GM18867 (cell line): ENCODE measurements around the gene JUP.
"Not testable (repeated sequence)": the region's sequence is repeated elsewhere in the genome, so short reads cannot be mapped to it uniquely, and the experiment has no call there.

Experiments
- ATAC-seq: cut with Tn5 transposase; IDR thresholded peaks from one replicate; pipeline ENCODE4 v1.9.1; 2021; ENCODE audit warnings: mild to moderate bottlenecking, moderate library complexity; ENCODE audit not compliant: unreplicated experiment

JUP gene

DNA sequence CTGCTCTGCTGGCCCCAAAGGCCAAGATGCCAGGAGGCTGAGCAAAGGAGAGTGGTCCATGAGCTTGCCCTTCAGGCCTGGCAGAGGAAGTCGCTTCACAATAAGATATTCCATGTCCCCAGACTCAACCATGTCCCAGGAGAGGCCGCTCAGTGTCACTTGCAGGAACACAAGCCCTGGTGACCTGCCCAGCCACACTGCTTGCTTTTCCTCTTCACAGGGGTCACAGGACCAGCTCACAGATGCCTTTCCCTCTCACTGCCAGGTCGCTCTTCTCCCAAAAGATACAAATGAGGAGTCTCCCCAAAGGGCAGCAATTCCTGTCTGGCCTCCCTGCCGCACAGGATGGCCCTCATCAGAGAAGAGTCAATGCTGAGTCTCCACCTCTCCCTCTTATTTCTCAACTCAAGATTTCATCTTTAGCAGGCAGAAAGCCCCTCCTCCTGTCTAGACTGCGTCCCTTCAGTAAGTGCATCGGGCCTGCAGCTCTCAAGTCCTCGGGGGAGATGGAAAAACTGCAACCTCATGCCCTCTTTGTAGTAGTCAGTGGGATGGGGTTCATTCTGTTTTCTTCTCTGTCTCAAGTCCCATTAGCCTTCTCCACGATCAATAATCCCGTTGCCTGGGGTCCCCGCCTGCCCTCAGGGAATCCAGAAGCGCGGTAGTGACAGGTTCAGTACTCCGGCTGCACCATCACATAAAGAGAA lies 5.0 kb downstream of the JUP start:
- ATAC-seq: no peak

DNA sequence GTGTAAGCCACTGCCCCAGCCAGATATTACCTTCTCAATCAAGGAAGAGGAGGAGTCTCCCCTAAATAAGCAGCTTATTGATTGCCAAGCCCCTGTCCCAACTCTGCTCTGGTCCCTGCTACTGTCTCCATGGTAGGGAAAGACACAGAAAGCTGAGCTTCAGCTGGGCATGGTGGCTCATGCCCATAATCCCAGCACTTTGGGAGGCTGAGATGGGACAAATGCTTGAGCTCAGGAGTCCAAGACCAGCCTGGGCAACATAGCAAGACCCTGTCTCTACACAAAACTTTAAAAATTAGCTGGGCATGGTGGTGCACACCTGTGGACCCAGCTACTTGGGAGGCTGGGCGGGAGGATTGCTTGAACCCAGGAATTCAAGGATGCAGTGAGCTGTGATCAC lies 6.6 kb downstream of the JUP start:
- ATAC-seq: no peak

DNA sequence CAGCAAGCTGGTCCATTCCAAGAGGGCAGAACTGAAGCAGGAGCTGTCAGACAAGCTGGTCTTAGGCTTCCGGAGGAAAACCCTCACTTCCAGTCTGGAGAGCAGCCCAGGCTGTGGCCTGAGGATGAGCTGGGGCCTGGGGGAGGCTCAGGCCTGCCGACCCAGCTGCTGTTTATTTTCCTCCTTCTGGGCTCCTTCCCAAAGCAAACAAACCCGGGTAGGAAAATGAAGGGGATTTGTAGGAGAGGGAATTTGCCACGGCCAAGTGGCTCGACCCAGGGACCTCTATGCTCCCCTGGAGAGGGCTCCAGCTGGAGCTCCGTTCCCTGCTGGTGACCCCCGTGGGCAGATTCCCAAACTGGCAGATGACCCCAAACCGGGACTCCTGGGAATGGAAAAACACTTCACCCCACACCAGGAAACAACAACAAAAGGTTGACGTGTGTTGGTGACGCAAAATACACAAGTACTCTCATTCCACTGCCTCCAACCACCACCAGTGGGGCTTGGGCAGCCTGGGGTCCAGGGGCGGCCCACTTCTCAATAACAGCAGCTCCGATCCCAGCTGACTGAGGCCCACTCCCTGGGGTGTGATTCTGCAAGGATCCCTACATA lies 8.8 kb downstream of the JUP start:
- ATAC-seq: no peak

DNA sequence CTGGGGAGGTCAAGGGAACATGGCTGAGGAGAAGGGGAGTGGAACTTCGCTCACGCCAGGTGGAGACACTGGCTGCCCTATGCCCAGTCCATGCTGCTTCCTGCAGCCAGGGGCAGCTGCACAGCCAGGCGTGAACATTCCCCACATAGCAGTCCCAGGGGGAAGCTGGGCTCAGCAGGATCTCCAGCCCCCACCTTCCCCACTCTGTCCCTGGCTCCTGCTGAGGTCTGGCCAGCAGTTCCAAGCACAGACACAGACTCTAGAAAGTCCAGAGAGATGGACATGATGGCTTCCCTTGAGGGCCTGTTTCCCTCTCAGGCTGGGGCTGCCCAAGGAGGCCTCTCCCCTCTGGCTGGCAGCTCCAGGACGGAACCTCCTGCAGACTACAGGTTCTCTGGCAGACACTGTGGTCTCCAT lies 9.3 kb downstream of the JUP start:
- ATAC-seq: no peak

DNA sequence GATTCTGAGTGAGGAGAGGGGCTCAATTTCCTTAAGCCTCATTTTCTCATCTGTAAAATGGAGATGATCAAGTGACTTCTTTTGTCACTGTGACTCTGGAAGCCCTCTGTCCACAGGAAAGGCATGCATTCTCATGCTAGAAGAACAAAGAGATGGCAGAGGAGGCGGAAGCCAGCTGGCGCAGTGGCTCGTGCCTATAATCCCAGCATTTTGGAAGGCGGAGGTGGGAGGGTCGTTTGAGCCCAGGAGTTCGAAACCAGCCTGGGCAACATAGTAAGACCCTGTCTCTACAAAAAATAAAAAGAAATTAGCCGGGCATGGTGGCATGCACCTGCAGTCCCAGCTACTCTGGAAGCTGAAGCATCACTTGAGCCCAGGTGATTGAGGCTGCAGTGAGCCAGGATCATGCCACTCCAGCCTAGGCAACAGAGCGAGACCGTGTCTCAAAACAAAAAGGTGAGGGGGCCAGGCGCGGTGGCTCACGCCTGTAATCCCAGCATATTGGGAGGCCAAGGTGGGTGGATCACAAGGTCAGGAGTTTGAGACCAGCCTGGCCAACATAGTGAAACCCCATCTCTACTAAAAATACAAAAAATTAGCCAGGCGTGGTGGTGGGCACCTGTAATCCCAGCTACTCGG lies 10.1 kb downstream of the JUP start:
- not testable (repeated sequence) for ATAC-seq

DNA sequence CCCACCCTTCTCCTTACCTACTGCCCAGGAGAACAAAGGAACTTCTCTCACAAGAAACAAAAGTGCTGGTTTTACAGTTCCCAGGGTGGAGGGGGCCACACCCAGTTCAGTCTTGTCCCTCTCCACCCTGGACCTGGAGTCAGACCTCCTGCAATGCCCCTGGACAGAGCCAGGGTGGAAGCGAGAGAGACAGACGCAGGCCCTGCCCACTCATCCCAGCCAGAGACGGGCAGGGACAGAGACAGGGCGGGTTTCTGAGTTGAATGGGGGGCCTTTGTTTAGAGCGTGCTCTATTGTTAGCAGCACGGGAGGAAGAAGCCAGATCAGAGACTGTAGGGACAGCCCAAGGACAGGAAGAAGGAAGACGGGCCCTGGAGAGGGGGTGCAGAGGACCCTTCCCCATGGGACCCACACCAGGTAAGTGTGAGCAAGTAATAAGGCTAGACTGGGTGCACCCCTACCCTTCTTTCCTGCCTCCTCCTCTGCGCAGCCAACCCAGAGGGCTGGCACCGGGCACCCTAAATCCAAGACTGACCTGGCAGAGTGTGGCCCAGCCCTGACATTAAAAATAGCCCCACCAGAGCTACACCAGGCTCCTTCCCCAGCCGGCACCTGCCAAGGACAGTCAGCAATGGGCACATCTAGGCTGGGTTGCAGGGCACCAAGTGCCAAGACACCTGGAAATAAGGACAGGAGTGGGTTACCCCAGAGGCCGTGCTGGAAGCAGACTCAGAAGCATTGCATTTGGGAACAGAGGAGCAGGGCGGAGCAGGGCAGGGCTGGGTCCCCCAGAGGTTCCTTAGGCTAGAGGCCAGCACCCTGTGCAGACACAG lies 10.9 kb downstream of the JUP start:
- ATAC-seq: no peak

DNA sequence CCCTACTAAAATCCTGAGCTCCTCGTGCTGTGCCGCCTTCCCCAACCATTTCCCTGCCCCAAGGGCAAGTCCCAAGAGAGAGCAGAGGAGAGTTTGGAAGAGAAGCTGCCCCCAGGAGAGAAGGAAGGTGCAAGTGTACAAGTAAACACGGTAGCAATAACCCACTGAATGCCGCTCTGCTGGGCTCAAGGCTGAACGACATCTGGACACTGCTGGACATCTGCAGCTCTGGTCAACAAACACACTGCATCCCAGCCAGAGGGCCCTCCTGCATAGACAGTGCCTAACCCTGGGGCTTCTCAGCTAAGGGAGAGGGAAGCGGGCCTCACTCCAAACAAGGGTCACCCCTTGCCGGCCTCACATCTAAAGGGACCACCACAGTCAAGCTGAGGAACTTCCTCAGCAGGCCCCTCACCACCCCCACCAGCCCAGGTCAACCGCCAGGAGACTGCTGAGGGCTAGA lies 12.7 kb downstream of the JUP start:
- no peak for ATAC-seq

DNA sequence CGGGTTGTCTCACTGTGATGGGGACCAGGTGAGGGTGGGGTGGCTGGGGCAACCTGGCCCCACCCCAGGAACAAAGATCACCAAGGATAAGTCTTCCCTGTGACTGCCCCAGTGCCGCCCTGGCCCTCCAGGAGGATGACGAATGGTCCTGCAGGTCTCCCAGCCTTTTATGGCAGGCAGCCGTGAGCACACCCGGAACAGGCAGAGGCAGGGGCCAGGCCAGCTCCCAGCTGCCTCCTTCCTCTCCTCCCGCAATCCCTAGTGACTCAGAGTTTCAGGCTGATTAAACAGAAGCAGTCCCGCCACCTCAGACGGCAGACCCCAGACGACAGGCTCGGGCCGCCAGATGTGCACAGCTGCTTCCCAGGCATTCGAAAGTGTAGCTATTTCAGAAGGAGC lies 13.3 kb downstream of the JUP start:
- ATAC-seq: no peak

DNA sequence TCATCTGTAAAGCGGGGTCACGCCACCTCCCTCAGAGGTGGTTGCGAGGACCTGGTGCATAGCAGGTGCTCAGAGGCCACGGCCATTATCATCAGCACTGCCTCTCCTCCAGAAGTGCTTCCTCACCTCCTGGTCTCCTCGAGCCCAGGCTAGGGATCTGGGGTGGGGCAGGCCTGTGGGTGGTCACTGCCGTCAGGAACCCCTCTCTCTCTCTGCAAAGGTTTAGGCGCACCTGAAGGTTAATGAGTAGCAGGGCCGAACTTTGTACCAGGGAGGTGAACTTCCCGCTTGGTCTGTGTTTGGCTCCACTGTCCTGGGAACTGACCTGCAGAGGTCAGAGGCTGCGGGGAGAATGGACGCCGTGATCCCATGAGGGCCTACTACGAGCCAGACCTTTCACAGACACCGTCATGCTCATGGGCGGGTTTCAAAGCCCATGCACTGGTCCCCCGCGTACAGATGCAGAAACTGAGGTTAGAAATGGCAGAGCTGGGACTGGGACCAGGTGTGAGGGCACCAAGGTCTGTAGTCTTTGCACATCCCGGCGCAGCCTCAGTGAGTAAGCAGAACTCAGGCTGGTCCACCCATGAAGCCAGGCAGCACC lies 13.8 kb downstream of the JUP start:
- no peak for ATAC-seq

DNA sequence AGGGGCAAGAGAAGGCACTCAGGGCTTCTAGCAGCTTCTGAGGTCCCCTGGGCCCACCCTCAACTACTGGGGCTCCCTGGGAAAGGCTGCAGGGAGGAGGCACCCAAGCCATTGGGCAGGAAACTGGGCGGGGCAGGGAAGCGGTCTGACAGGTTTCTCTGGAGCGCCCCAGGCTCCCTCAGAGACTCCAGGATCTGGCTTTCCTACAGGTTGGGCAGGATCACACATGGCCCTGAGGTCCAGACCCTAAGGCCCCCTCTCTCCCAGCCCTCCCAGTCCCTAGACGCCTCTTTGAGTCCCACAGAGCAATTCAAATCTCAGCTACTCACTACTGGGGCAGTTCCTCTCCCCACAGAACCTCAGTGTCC lies 14.3 kb downstream of the JUP start:
- ATAC-seq: no peak

DNA sequence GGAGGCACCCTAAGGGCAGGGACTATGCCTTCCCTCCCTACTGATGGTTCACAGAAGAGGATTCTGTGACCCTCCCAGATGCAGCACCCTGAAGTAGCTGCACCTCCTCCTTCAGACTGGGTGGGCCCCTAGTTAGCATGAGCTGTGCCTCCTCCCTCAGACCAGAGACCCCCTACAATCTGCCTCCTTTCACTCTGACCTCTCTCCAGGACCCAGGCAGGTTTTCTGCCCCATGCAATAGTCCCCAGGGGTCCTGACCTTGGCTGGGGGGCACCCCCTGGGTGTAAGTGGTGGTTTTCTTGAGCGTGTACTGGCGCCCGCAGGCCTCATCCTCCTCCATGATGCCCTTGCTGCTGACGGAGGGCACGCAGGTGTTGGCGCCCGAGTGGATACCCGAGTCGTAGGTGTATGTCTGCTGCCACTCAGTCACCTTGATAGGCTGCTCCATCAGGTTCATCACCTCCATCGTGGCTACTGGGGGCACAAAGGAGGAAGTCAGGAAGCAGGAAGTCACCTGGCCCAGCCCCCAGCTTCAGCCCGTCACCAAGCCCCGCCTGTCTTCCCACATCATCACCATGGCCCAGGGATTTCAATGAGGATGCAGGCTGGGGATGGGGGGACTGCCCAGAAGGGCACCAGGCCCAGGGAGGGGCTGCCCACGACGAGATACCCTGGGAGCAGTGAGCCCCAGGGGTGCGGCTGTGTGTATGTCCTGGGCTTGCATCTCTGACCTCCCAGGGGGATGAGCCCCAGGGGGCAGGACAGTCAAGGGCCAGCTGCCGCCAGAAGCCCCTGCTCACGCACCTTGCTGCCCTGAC lies 14.9 kb downstream of the JUP start:
- ATAC-seq: no peak

DNA sequence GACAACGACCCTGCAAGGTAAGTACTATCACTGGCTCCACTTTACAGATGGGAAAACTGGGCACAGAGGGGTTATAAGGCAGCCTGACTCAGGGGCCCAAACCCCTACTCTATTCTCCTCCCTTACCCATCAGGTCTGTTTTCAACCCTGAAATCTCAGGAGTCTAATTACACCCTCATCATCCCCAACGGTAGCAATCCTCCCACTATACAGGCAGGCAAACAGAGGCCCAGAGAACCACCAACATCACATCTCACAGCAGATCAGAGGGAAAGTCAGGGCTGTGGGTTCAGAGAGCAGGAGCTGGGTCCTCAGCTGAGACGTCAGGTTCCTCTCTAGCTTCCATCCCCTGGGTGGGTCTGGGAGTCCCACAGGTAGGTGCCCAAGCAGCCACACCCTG lies 16.5 kb downstream of the JUP start:
- ATAC-seq: no peak

DNA sequence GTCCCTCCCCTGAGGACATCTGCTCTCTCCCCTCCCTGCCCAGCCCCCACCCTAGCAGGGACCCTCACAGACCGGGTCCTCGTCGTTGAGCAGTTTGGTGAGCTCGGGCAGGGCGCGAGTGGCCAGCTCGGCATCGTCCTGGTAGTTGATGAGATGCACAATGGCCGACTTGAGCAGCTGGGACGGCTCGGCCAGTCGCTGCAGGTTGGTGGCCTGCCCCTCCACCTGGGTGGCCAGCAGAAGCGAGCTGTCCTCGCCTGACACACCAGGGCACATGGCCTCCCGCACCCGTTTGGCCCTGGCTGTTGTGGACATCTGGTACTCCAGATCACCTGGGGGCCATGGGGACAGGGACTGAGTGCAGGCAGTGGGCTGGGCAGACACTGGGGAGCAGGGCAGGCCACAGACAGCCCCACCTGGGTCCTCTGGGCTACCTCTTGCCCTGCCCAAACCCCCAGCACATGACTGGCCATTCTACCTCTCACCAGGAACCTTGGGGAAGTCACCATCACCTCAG lies 17.1 kb downstream of the JUP start:
- no peak for ATAC-seq

DNA sequence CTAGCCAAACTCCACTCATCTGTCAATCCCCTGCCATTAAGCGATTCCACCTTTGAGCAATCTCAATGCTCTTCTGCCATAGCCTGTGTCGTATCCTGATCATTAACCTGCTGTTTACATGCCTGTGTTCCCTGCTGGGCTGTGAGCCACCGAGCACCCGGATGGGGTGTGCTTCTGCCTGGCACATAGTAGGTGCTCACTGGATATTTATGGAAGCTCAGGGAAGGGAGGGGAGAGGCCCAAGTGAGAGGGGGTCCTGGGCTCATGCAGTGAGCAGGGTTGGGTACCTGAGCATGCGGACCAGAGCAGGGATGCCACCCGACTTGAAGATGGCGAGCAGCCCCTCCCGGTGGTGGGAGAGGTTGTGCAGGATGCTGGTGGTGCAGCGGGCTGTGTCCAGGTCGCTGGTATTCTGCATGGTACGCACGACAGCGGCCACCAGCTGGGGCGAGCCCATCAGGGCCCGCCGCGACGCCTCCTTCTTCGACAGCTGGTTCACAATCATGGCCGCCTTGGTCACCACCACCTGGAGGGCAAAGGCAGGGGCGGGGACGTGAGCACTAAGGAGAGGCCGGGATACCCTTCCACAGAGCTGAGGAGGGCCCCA lies 17.7 kb downstream of the JUP start:
- no peak for ATAC-seq

DNA sequence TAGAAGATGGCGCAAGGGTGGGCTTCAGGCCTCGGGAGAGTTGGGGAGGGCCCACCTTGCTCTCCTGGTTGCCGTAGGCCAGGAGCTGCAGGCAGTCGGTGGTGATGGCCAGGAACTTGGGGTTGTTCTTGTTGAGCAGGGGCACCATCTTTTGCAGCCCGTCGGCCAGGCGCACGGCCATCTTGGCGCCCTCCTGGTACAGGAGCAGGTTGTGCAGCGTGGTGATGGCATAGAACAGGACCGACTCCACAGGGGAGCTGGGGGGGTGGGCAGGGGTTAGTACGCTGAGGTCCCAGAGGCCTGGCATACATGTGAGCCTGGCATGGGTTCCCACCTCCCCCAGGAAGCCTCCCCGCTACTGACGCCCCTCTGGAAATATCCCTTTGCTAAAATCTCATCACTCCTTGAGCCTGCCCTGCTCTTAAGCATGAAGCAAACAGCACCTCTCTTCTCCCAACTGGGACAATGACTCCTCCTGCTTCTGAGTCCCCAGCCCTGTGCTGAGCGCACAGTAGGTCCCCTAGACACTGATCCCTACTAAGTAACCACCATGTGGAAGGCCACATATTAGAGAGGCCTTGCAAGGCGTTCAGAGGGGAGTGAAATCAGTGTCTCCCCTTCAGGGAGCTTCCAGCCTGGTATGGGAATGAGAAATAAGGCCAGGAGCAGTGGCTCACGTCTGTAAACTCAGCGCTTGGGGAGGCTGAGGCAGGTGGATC lies 19.0 kb downstream of the JUP start:
- ATAC-seq: no peak

DNA sequence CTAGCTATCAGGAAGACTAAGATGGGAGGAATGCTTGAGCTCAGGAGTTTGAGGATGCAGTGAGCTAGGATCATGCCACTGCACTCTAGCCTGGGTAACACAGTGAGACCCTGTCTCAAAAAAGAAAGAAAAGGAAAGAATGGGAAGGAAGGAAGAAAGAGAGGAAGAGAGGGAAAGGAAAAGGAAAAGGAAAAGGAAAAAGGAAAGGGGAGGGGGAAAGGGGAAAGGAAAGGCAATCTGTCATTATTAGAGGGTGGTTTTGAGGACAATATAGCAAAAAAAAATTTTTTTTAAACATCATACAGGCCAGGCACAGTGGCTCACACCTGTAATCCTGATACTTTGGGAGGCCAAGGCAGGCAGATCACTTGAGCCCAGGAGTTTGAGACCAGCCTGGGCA lies 20.4 kb downstream of the JUP start:
- no peak for ATAC-seq

DNA sequence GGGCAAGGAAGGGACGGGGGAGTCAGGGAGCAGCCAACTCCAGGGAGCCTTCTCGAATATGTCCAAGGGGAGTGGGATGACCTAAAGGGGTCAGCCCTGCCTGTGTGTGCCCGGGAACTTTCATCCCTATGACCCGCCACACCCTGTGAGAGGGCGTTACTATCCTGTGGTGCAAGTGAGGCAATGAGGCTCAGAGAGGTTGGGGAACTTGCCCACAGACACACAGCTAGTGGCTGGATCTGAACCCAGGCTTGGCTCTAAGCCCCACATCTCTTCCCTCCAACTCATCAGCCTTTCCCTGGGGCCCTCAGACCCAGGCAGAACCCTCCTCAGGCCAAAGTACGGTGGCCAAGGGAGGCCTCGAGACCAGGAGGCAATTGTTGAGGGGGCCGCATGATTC lies 23.2 kb downstream of the JUP start:
- ATAC-seq: no peak

DNA sequence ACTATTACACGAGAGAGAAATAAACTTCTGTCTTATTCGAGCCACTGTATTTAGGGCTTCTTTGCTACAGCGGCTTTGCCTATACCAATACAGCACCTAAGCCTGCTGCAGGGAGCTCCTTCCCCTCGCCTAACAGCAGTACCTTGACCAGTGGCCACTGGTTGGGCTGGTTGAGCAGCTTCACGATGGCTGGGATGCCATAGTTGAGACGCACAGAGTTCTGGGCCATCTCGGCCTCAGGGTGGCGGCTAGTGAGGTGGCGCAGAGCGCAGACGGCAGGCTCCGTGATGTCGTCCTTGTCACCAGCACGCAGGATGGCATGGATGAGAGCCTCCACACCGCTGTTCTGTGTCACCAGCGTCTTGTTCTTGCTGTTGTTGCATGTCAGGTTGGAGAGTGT lies 23.7 kb downstream of the JUP start:
- ATAC-seq: no peak

DNA sequence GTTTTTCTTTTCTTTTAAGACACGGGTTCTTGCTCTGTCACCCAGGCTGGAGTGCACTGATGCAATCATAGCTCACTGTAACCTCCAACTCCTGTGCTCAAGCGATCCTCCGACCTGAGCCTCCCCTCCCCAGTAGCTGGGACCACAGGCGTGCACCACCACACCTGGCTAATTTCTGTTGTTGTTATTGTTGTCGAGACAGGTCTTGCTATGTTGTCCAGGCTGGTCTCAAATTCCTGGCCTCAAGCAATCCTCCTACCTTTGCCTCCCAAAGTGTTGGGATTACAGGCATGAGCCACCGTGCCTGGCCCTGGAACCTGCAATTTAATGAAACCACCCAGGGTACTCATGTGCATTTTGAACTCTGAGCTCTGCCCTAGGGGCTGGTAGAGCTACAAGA lies 24.1 kb downstream of the JUP start:
- no peak for ATAC-seq
